ENCODE results near the gene CRABP2.

- TF ChIP-seq CTCF (IDR thresholded peaks at IDR 0.05 in 2 of 3, conservative IDR thresholded peaks at IDR 0.05 in 1 of 3; ENCODE audit: control insufficient read depth in 2 of 3, extremely low read depth in 1 of 3, insufficient read depth in 1 of 3, low read depth in 3 of 3, low read length in 3 of 3) = no peak
- TF ChIP-seq ATF7 (IDR thresholded peaks at IDR 0.05; ENCODE audit: low read depth) = no peak
- TF ChIP-seq SP1 (IDR thresholded peaks at IDR 0.05; ENCODE audit: low read depth, low read length) = no peak
- TF ChIP-seq CBFB (IDR thresholded peaks at IDR 0.05; ENCODE audit: low read depth) = no peak
- TF ChIP-seq EP300 (IDR thresholded peaks at IDR 0.05; ENCODE audit: borderline replicate concordance in 1 of 2, control insufficient read depth in 1 of 2, low read depth in 2 of 2, low read length in 2 of 2) = no peak
- no peak for TF ChIP-seq SPI1 (IDR thresholded peaks at IDR 0.05; ENCODE audit: borderline replicate concordance, insufficient read depth, low read depth, low read length)
- TF ChIP-seq SIN3A (IDR thresholded peaks at IDR 0.05; ENCODE audit: low read depth, low read length) = no peak
- no peak for TF ChIP-seq ZBED1 (IDR thresholded peaks at IDR 0.05; ENCODE audit: borderline replicate concordance)
Measured at GRCh38 chr1:156742801-156743200, 37.4 kb upstream of the CRABP2 start.

All from GM12878 (cell line).